Chondrocyte (in vitro differentiated cells): ENCODE results near the gene KMT5B. TPM values are rescaled to one million over a fixed set of nuclear protein-coding genes. Genes with fewer than 3 reads are reported as not detected.

Source experiments
- DNase-seq: peaks from one replicate; pipeline ENCODE4 v3.0.0; 2021; ENCODE audit warnings: mixed read lengths, low spot score
- H3K27ac Mint-ChIP-seq: one replicate; pipeline ENCODE4 v1.8.0; 2021; ENCODE audit warnings: mild to moderate bottlenecking, moderate library complexity, mixed read lengths; ENCODE audit not compliant: unreplicated experiment
- H3K27me3 Mint-ChIP-seq: 2 replicates; pipeline ENCODE4 v1.8.0; 2021; ENCODE audit warnings: low read depth, mixed read lengths
- H3K36me3 Mint-ChIP-seq: 2 replicates; pipeline ENCODE4 v1.8.0; 2021; ENCODE audit warnings: low read depth, mixed read lengths
- H3K4me1 Mint-ChIP-seq: 2 replicates; pipeline ENCODE4 v1.8.0; 2021; ENCODE audit warnings: low read depth, mild to moderate bottlenecking, mixed read lengths
- H3K4me3 Mint-ChIP-seq: one replicate; pipeline ENCODE4 v1.8.0; 2021; ENCODE audit warnings: mild to moderate bottlenecking, moderate library complexity, mixed read lengths; ENCODE audit not compliant: unreplicated experiment
- H3K9me3 Mint-ChIP-seq: 2 replicates; pipeline ENCODE4 v1.8.0; 2021; ENCODE audit warnings: low read depth, mixed read lengths
- total RNA-seq: library from RNA; stranded (reverse); gene quantifications from 3 replicates; pipeline ENCODE4 v1.2.1, GENCODE V29; 2021
- TF ChIP-seq, protein P1 (sequence below): fragments of 200-600 bp; sonication (generic); IDR thresholded peaks from 2 replicates; pipeline ENCODE4 v1.5.0; 2021; ENCODE audit warnings: antibody characterized with exemption, mild to moderate bottlenecking, moderate library complexity

KMT5B gene
- total RNA-seq, 1 donor from 2014 or later, result 44.4 TPM

DNA sequence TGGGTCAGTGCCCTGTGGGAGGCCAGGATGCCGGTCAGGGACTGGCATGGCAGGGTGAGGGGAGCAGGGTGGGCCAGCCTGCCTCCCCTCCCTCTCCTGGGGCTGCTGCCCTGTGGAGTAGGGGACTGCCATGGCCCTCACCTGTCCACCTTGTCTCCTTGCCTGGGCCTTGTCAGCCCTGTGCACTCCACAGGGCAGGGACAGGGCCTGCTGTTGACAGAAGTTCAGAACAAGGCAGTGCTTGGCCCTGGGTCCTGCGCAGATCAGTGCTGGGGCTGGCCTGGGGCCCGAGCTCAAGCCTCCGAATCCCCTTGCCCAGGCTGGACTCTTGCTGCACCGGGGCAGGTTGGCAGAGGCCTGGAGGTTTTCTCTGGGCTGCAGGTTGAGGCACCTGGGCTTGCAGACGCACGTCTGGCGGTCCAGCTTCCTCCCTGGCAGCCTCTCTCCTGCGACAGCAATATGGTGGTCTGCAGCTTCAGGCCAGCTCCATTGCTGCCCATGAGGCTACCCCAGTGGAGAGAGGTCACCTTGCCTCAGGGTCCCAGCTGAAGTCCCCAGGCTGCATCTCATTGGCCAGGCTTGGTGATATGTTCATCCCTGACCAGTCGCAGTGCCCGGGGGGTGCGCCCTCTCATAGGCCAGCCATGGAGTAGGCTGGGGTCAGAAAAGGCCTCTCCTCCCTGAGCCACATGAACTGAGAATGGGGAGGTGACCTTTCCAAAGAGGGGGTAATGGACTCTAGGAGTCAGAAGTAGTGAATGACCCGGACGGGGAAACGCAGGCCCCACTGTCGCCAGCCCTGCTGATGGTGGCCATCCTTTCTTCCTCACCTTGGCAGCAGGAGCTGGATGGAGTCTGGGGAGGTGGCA, 70.4 kb downstream of the KMT5B start:
- no peaks in the 10 kb centered on the region for H3K36me3 Mint-ChIP-seq
- H3K27me3 Mint-ChIP-seq, result no peaks in the 10 kb centered on the region
- no peaks in the 10 kb centered on the region for H3K9me3 Mint-ChIP-seq
- H3K27ac Mint-ChIP-seq, result no peak overlapping the region
- peaks cover 4% of the 10 kb centered on the region for H3K4me1 Mint-ChIP-seq
- DNase-seq, result no peak
- no peak overlapping the region for H3K4me3 Mint-ChIP-seq
- TF ChIP-seq, protein P1, sequence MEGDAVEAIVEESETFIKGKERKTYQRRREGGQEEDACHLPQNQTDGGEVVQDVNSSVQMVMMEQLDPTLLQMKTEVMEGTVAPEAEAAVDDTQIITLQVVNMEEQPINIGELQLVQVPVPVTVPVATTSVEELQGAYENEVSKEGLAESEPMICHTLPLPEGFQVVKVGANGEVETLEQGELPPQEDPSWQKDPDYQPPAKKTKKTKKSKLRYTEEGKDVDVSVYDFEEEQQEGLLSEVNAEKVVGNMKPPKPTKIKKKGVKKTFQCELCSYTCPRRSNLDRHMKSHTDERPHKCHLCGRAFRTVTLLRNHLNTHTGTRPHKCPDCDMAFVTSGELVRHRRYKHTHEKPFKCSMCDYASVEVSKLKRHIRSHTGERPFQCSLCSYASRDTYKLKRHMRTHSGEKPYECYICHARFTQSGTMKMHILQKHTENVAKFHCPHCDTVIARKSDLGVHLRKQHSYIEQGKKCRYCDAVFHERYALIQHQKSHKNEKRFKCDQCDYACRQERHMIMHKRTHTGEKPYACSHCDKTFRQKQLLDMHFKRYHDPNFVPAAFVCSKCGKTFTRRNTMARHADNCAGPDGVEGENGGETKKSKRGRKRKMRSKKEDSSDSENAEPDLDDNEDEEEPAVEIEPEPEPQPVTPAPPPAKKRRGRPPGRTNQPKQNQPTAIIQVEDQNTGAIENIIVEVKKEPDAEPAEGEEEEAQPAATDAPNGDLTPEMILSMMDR, result no peak

DNA sequence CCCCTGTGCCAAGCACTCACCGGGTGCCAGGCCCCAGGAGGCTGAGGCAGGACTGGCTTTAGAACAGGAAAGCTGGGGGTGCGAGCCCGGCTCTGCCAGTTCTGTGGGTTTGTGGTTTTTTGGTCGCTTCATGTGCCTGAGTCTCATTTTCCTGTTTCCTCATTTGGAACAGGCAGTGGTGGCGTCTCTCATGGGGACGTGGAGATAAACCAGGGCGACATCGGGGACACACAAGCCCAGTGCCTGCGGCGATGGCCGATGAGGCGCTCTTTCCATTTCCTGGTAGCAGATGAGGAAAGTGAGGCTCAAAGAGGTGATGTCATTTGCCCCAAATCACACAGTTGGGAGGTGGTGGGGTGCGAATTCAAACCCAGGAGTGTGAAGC, 71.1 kb downstream of the KMT5B start:
- no peak for DNase-seq
- Mint-ChIP-seq H3K4me1 (peaks cover 4% of the 10 kb centered on the region), H3K9me3 (no peaks in the 10 kb centered on the region), H3K27ac (no peak overlapping the region), H3K36me3 (no peaks in the 10 kb centered on the region), H3K4me3 (no peak overlapping the region), H3K27me3 (no peaks in the 10 kb centered on the region)
- TF ChIP-seq, protein P1, result no peak

DNA sequence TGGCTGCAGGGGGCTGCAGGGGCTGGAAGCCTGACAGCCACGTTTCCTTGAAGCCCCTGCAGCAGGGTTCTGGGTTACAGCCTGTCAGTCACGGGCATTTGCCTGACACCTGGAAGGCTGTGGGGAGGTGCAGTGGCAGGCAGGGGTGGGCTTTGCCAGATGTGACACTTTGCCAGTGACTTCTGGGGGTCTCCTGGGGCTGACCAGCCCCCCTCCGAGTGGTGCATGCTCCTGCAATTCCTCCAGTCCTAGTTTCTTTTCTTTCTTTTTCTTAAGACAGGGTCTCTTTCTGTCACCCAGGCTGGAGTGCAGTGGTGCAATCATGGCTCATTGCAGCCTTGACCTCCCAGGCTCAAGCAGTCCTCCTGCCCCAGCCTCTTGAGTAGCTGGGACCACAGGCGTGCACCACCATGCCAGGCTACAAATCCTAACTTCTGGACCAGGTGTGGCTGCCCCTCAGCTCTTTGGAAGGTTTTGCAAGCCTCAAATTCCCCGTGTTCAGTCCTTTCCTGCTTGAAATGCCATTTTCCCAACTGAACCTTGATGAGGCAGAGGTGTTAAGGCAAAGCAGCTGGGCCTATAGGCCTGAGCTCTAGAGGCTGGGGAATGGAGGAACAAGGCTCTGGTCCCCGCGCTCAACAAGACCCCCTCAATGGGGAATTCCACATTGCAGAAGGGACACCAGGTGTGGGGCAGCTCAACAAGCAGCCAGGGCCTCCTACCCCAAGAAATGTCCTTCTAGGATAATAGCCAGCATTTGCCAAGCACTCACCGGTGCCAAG, 71.7 kb downstream of the KMT5B start:
- Mint-ChIP-seq H3K36me3 (no peaks in the 10 kb centered on the region), H3K4me1 (peaks cover 3% of the 10 kb centered on the region), H3K27ac (no peak overlapping the region), H3K9me3 (no peaks in the 10 kb centered on the region), H3K27me3 (no peaks in the 10 kb centered on the region), H3K4me3 (no peak overlapping the region)
- DNase-seq, result no peak
- TF ChIP-seq, protein P1, result no peak

DNA sequence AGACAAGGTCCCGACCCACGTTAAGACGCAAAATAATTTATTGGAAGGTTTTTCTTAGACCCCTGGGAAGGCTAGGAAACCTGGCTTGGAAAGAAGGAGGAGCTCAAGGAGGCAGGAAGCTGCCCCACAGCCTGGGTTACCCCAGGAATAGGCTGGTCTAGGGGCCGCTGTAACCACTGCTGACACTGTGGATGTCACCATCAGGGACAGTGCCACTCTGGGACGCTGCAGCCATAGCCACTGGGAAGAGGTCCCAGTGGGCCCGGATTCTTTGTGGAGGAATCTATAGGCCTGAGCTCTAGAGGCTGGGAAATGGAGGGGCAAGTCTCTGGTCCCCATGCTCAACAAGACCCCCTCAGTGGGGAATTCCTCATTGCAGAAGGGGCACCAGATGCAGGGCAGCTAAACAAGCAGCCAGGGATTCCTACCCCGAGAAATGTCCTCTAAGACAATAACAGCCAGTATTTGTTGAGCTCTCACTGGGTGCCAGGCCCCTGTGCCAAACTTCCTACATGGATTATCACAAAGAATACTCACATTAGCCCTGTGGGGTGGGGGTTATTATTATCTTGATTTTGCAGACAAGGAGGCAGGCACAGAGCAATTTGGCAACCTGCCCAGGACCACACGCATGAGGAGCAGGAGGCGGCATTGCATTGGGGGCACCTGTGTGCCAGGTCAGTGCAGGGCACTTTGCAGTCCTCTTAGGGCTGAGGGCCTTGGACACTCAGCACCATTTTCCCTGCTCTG, 72.4 kb downstream of the KMT5B start:
- no peak overlapping the region for H3K27ac Mint-ChIP-seq
- H3K4me3 Mint-ChIP-seq, result no peak overlapping the region
- H3K4me1 Mint-ChIP-seq, result no peaks in the 10 kb centered on the region
- no peaks in the 10 kb centered on the region for H3K27me3 Mint-ChIP-seq
- H3K36me3 Mint-ChIP-seq, result no peaks in the 10 kb centered on the region
- no peak for DNase-seq
- TF ChIP-seq, protein P1, result no peak
- H3K9me3 Mint-ChIP-seq, result no peaks in the 10 kb centered on the region

DNA sequence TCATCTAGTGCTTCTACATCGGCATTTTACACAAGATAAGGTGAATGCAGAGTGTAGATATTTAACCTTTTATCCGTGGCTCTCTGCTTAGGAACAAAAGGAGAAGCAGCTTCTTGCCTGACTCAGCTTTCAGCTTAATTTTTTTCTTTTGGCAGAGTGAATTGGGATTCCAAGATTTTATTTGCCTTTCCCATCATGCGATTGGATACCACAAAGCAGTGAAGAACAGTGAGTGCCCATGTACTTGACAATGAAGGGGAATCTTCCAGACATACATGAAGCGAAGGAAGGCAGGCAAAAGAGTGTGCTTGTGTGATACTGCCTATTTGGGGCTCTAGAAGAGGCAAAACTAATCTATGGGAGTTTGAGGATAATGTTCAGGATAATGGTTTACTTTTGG, 74.9 kb downstream of the KMT5B start:
- H3K4me3 Mint-ChIP-seq, result no peak overlapping the region

More for the DNA sequence above, 74.9 kb downstream of the KMT5B start:
- no peak for DNase-seq
- Mint-ChIP-seq H3K27ac (no peak overlapping the region), H3K4me1 (no peaks in the 10 kb centered on the region), H3K27me3 (no peaks in the 10 kb centered on the region), H3K36me3 (peaks cover 2% of the 10 kb centered on the region), H3K9me3 (peaks cover 6% of the 10 kb centered on the region)
- TF ChIP-seq, protein P1, result no peak
